ENCODE data around the gene SPATS2L.
"Not testable (repeated sequence)": the region's sequence is repeated elsewhere in the genome, so short reads cannot be mapped to it uniquely, and the experiment has no call there.

SPATS2L gene

GRCh38 chr2:200341376-200341775 lies 34.9 kb downstream of the SPATS2L start:
- DNase-seq (ENCODE audit: insufficient read length, low spot score), result no peak
- TF ChIP-seq POU2F2 (IDR thresholded peaks at IDR 0.05; ENCODE audit: low read depth, low read length), result no peak
- TF ChIP-seq PAX5 (IDR thresholded peaks at IDR 0.05; ENCODE audit: insufficient read depth, low read length, severe bottlenecking), result no peak
- no peak for TF ChIP-seq SPI1 (IDR thresholded peaks at IDR 0.05; ENCODE audit: low read depth, low read length)
- TF ChIP-seq POLR2A (IDR thresholded peaks at IDR 0.05; ENCODE audit: low read depth, low read length), result no peak
- TF ChIP-seq POLR2AphosphoS5 (IDR thresholded peaks at IDR 0.05; ENCODE audit: low read depth, low read length), result no peak
- TF ChIP-seq TAF1 (IDR thresholded peaks at IDR 0.05; ENCODE audit: low read depth, low read length), result no peak
- no peak for FAIRE-seq

DNA sequence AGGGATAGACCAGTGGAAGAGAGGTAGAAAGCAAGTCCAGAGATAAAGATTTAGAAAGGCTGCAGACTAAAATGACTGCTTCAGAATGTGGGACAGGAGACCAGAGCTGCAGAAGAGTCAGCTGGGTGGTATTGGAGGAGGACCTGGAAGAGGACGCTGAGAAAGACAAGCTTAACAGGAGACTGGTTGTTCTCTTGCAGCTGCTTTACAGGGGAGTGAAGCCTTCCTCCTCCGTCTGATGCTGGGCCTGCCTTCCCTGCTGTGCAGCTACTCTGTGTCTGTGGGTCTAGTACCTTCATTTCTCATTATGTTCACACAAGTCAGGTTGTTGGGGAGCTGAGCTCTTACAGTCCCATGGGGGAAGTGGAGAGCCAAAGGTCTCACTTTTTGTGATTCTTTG lies 35.7 kb downstream of the SPATS2L start:
- TF ChIP-seq TAF1 (IDR thresholded peaks at IDR 0.05; ENCODE audit: low read depth, low read length), result no peak
- no peak for TF ChIP-seq SPI1 (IDR thresholded peaks at IDR 0.05; ENCODE audit: low read depth, low read length)
- no peak for TF ChIP-seq POLR2A (IDR thresholded peaks at IDR 0.05; ENCODE audit: low read depth, low read length)
- TF ChIP-seq POU2F2 (IDR thresholded peaks at IDR 0.05; ENCODE audit: low read depth, low read length), result no peak
- TF ChIP-seq PAX5 (IDR thresholded peaks at IDR 0.05; ENCODE audit: insufficient read depth, low read length, severe bottlenecking), result no peak
- TF ChIP-seq POLR2AphosphoS5 (IDR thresholded peaks at IDR 0.05; ENCODE audit: low read depth, low read length), result no peak
- no peak for FAIRE-seq

DNA sequence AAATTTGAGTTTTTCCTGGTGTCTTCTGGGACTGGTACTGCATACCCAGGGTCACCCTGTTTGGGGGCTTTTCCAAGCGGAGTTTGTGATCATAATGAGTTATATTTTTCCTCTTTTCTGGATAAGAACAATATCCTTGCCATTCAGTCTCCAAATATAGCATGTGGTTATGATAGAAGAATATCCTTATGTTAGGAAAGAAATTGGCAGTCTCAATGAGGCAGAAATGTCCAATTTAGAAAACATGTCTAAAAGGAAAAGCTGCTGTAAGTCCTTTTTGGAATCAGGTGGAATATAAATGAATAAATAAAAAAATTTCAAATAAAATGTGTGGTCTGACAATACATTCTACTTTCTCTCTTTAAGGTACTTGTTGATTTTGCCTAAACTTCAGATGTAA lies 36.2 kb downstream of the SPATS2L start:
- no peak for FAIRE-seq
- DNase-seq (ENCODE audit: insufficient read length, low spot score), result no peak
- no peak for TF ChIP-seq POU2F2 (IDR thresholded peaks at IDR 0.05; ENCODE audit: low read depth, low read length)
- TF ChIP-seq TAF1 (IDR thresholded peaks at IDR 0.05; ENCODE audit: low read depth, low read length), result no peak
- no peak for TF ChIP-seq POLR2AphosphoS5 (IDR thresholded peaks at IDR 0.05; ENCODE audit: low read depth, low read length)
- TF ChIP-seq PAX5 (IDR thresholded peaks at IDR 0.05; ENCODE audit: insufficient read depth, low read length, severe bottlenecking), result no peak

More for the DNA sequence above, 35.7 kb downstream of the SPATS2L start:
- no peak for DNase-seq (ENCODE audit: insufficient read length, low spot score)

GRCh38 chr2:200344202-200344601 lies 37.7 kb downstream of the SPATS2L start:
- FAIRE-seq; DNase-seq (ENCODE audit: insufficient read length, low spot score): not testable (repeated sequence)

GRCh38 chr2:200345975-200346374 lies 39.5 kb downstream of the SPATS2L start:
- DNase-seq (ENCODE audit: insufficient read length, low spot score) (no peak), FAIRE-seq (no peak)

GRCh38 chr2:200347301-200347700 lies 40.8 kb downstream of the SPATS2L start:
- TF ChIP-seq TAF1 (IDR thresholded peaks at IDR 0.05; ENCODE audit: low read depth, low read length) (no peak), SPI1 (IDR thresholded peaks at IDR 0.05; ENCODE audit: low read depth, low read length) (no peak), POU2F2 (IDR thresholded peaks at IDR 0.05; ENCODE audit: low read depth, low read length) (no peak), PAX5 (IDR thresholded peaks at IDR 0.05; ENCODE audit: insufficient read depth, low read length, severe bottlenecking) (no peak), POLR2A (IDR thresholded peaks at IDR 0.05; ENCODE audit: low read depth, low read length) (no peak)
- no peak for FAIRE-seq
- no peak for DNase-seq (ENCODE audit: insufficient read length, low spot score)

More at GRCh38 chr2:200345975-200346374, 39.5 kb downstream of the SPATS2L start:
- no peak for TF ChIP-seq SPI1 (IDR thresholded peaks at IDR 0.05; ENCODE audit: low read depth, low read length)
- TF ChIP-seq TAF1 (IDR thresholded peaks at IDR 0.05; ENCODE audit: low read depth, low read length), result no peak
- TF ChIP-seq POLR2A (IDR thresholded peaks at IDR 0.05; ENCODE audit: low read depth, low read length), result no peak
- no peak for TF ChIP-seq PAX5 (IDR thresholded peaks at IDR 0.05; ENCODE audit: insufficient read depth, low read length, severe bottlenecking)
- no peak for TF ChIP-seq POLR2AphosphoS5 (IDR thresholded peaks at IDR 0.05; ENCODE audit: low read depth, low read length)

- DNase-seq (ENCODE audit: insufficient read length, low spot score), result no peak
- TF ChIP-seq POLR2A (IDR thresholded peaks at IDR 0.05; ENCODE audit: low read depth, low read length) (no peak), SPI1 (IDR thresholded peaks at IDR 0.05; ENCODE audit: low read depth, low read length) (no peak), TAF1 (IDR thresholded peaks at IDR 0.05; ENCODE audit: low read depth, low read length) (no peak), PAX5 (IDR thresholded peaks at IDR 0.05; ENCODE audit: insufficient read depth, low read length, severe bottlenecking) (no peak), POU2F2 (IDR thresholded peaks at IDR 0.05; ENCODE audit: low read depth, low read length) (no peak), POLR2AphosphoS5 (IDR thresholded peaks at IDR 0.05; ENCODE audit: low read depth, low read length) (no peak)
- no peak for FAIRE-seq
These were observed 42.5 kb downstream of the SPATS2L start for GRCh38 chr2:200348897-200349563.

DNA sequence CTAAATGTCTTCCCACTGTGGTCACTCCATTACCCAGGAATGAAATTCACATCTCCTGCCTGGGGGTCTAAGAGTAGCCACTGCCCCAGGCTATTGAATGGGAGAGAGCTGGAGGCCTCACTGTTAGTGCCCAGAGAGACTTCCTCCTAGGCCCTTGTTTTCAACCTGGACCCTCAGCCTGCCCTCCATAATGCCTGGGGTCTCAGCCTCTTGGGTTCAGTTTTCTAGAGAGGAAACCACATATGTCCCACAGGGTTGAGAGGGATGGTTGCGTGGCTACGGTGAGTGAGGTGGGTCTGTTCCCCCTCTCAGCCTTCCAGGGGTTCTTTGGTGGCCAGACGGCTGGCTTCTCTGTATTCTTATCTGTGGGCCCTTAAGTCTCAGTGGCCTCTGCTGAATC lies 43.4 kb downstream of the SPATS2L start:
- DNase-seq (ENCODE audit: insufficient read length, low spot score) (no peak), FAIRE-seq (no peak)
- TF ChIP-seq POU2F2 (IDR thresholded peaks at IDR 0.05; ENCODE audit: low read depth, low read length) (no peak), POLR2AphosphoS5 (IDR thresholded peaks at IDR 0.05; ENCODE audit: low read depth, low read length) (no peak), SPI1 (IDR thresholded peaks at IDR 0.05; ENCODE audit: low read depth, low read length) (no peak), TAF1 (IDR thresholded peaks at IDR 0.05; ENCODE audit: low read depth, low read length) (no peak), PAX5 (IDR thresholded peaks at IDR 0.05; ENCODE audit: insufficient read depth, low read length, severe bottlenecking) (no peak), POLR2A (IDR thresholded peaks at IDR 0.05; ENCODE audit: low read depth, low read length) (no peak)

- FAIRE-seq, result no peak
- TF ChIP-seq PAX5 (IDR thresholded peaks at IDR 0.05; ENCODE audit: insufficient read depth, low read length, severe bottlenecking), result no peak
- TF ChIP-seq POLR2A (IDR thresholded peaks at IDR 0.05; ENCODE audit: low read depth, low read length), result no peak
- no peak for TF ChIP-seq POU2F2 (IDR thresholded peaks at IDR 0.05; ENCODE audit: low read depth, low read length)
- no peak for TF ChIP-seq SPI1 (IDR thresholded peaks at IDR 0.05; ENCODE audit: low read depth, low read length)
- TF ChIP-seq POLR2AphosphoS5 (IDR thresholded peaks at IDR 0.05; ENCODE audit: low read depth, low read length), result no peak
- no peak for DNase-seq (ENCODE audit: insufficient read length, low spot score)
These were observed 44.4 kb downstream of the SPATS2L start for GRCh38 chr2:200350850-200351285.

DNA sequence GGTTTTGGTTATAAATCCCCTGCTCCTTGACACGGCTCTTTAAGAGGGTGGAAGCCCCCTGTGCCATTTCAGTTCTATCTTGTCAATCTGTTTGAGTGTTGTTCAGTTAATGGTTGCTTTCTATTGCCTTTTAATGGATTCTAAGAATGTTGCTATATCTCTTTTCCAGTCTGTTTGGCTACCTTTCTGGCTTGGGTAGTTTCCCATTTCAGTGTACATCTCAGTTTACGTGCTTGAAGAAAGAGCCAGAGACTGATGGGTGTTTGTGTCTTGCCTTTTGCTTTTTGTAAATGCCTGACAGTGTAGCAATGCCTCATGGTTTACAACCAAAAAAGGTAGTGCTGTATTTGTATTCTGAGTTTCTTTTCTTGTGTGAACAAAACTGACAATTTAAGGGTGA lies 45.3 kb downstream of the SPATS2L start:
- no peak for TF ChIP-seq PAX5 (IDR thresholded peaks at IDR 0.05; ENCODE audit: insufficient read depth, low read length, severe bottlenecking)
- no peak for TF ChIP-seq POU2F2 (IDR thresholded peaks at IDR 0.05; ENCODE audit: low read depth, low read length)
- TF ChIP-seq POLR2AphosphoS5 (IDR thresholded peaks at IDR 0.05; ENCODE audit: low read depth, low read length), result no peak
- no peak for TF ChIP-seq TAF1 (IDR thresholded peaks at IDR 0.05; ENCODE audit: low read depth, low read length)
- no peak for TF ChIP-seq POLR2A (IDR thresholded peaks at IDR 0.05; ENCODE audit: low read depth, low read length)
- TF ChIP-seq SPI1 (IDR thresholded peaks at IDR 0.05; ENCODE audit: low read depth, low read length), result no peak
- FAIRE-seq (no peak), DNase-seq (ENCODE audit: insufficient read length, low spot score) (no peak)

Data from GM12891 (cell line).